ENCODE results near the gene PLXDC2.
A peak's percentile ranks its signal among the peaks of the same experiment; 100 is the strongest.

Gene PLXDC2

GRCh38 chr10:20048161-20048560 is 231.9 kb downstream of the PLXDC2 start:
- Mint-ChIP-seq H3K9me3 (peaks cover 17% of the 10 kb centered on the region), H3K4me1 (no peaks in the 10 kb centered on the region), H3K27me3 (ENCODE audit: low read depth) (no peaks in the 10 kb centered on the region), H3K36me3 (ENCODE audit: low read depth) (peaks cover 52% of the 10 kb centered on the region), H3K27ac (no peak overlapping the region), H3K4me3 (no peak overlapping the region)
- TF ChIP-seq CTCF (IDR thresholded peaks at IDR 0.05; ENCODE audit: unreplicated experiment in 3 of 3) = no peak

GRCh38 chr10:20058135-20058534 is 241.9 kb downstream of the PLXDC2 start:
- Mint-ChIP-seq H3K4me3 (no peak overlapping the region), H3K36me3 (ENCODE audit: low read depth) (peaks cover 8% of the 10 kb centered on the region), H3K27me3 (ENCODE audit: low read depth) (no peaks in the 10 kb centered on the region), H3K27ac (no peak overlapping the region), H3K4me1 (peaks cover 10% of the 10 kb centered on the region), H3K9me3 (peaks cover 5% of the 10 kb centered on the region)
- TF ChIP-seq CTCF (IDR thresholded peaks at IDR 0.05; ENCODE audit: unreplicated experiment in 3 of 3) = no peak

- H3K4me1 Mint-ChIP-seq = peaks cover 10% of the 10 kb centered on the region
- H3K9me3 Mint-ChIP-seq = peaks cover 5% of the 10 kb centered on the region
- peak overlapping the region in 2 of 3 experiments; percentile 10 to 16 for H3K27ac Mint-ChIP-seq
- no peak overlapping the region for H3K4me3 Mint-ChIP-seq
- TF ChIP-seq CTCF (IDR thresholded peaks at IDR 0.05; ENCODE audit: unreplicated experiment in 3 of 3) = no peak
- H3K36me3 Mint-ChIP-seq (ENCODE audit: low read depth) = peaks cover 4% of the 10 kb centered on the region
- no peaks in the 10 kb centered on the region for H3K27me3 Mint-ChIP-seq (ENCODE audit: low read depth)
Observed at GRCh38 chr10:20059084-20059835, 243.0 kb downstream of the PLXDC2 start.

- no peak for TF ChIP-seq CTCF (IDR thresholded peaks at IDR 0.05; ENCODE audit: unreplicated experiment in 3 of 3)
- Mint-ChIP-seq H3K9me3 (peaks cover 11% of the 10 kb centered on the region), H3K4me1 (no peaks in the 10 kb centered on the region), H3K27me3 (ENCODE audit: low read depth) (no peaks in the 10 kb centered on the region), H3K27ac (no peak overlapping the region), H3K36me3 (ENCODE audit: low read depth) (peaks cover 33% of the 10 kb centered on the region), H3K4me3 (no peak overlapping the region)
Observed at GRCh38 chr10:20065814-20066213, 249.6 kb downstream of the PLXDC2 start.

GRCh38 chr10:20073167-20073566 is 256.9 kb downstream of the PLXDC2 start:
- H3K4me1 Mint-ChIP-seq = no peaks in the 10 kb centered on the region
- H3K9me3 Mint-ChIP-seq = peaks cover 5% of the 10 kb centered on the region
- H3K36me3 Mint-ChIP-seq (ENCODE audit: low read depth) = peaks cover 42% of the 10 kb centered on the region
- H3K27ac Mint-ChIP-seq = no peak overlapping the region
- no peak overlapping the region for H3K4me3 Mint-ChIP-seq
- no peaks in the 10 kb centered on the region for H3K27me3 Mint-ChIP-seq (ENCODE audit: low read depth)
- no peak for TF ChIP-seq CTCF (IDR thresholded peaks at IDR 0.05; ENCODE audit: unreplicated experiment in 3 of 3)

GRCh38 chr10:20075713-20076112 is 259.5 kb downstream of the PLXDC2 start:
- Mint-ChIP-seq H3K27ac (no peak overlapping the region), H3K36me3 (ENCODE audit: low read depth) (peaks cover 45% of the 10 kb centered on the region), H3K4me3 (no peak overlapping the region), H3K4me1 (no peaks in the 10 kb centered on the region), H3K27me3 (ENCODE audit: low read depth) (no peaks in the 10 kb centered on the region), H3K9me3 (peaks cover 10% of the 10 kb centered on the region)
- TF ChIP-seq CTCF (IDR thresholded peaks at IDR 0.05; ENCODE audit: unreplicated experiment in 3 of 3) = no peak
